Loucy (cell line): Measurements from ENCODE around the gene EEIG2.

Source experiments
- CTCF ChIP-seq: fragments of 200-600 bp; sonication (generic); conservative IDR thresholded peaks from 2 replicates; pipeline ENCODE4 v1.5.1; 2014; ENCODE audit warnings: mild to moderate bottlenecking, antibody characterized with exemption, low read length
- EZH2phosphoT487 ChIP-seq: fragments of 200-600 bp; IDR thresholded peaks from 2 replicates; pipeline ENCODE4 v1.6.1; 2018; ENCODE audit warnings: antibody characterized with exemption, mild to moderate bottlenecking, moderate library complexity, borderline replicate concordance

DNA sequence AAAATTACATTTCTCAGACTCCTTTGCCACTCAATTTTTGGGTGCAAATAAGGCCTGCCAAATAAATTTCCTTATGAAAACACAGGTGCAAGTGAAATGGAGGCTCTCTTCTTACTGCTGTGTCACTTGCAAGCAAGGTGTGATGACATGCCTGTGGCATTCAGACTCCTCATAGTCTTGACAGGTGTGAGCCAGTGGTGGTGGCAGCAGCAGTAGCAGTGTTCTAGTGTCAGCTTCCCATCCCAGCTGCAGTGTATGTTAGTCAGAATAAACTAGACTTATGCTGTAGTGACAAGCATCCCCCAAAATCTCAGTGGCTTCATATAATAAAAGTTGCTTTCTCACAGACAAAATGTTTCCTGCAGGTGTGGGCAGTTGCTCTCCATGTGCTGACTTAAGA is 3.8 kb upstream of the EEIG2 start:
- TF ChIP-seq CTCF (no peak), EZH2phosphoT487 (no peak)
